H1 (cell line): ENCODE measurements around the gene GNG12. TPM values are rescaled to one million over a fixed set of nuclear protein-coding genes. Genes with fewer than 3 reads are reported as not detected.

Source experiments
- BRCA1 ChIP-seq: IDR thresholded peaks from 2 replicates; pipeline ENCODE4 v1.6.1; 2012; ENCODE audit warnings: low read depth, low read length, improper control_type of control experiment
- RXRA ChIP-seq: IDR thresholded peaks from 2 replicates; pipeline ENCODE4 v1.6.1; 2011; ENCODE audit warnings: low read depth, mild to moderate bottlenecking, low read length, moderate library complexity; ENCODE audit not compliant: insufficient read depth
- TAF7 ChIP-seq: optimal IDR thresholded peaks from 2 replicates; pipeline ENCODE3; 2011; ENCODE audit warnings: low read depth, mild to moderate bottlenecking, inconsistent platforms, low read length, moderate library complexity, borderline replicate concordance
- polyA plus RNA-seq, 7 experiments: library from polyadenylated mRNA; depleted of rRNA in 3 of 7; stranded (reverse) in 5 of 7; unstranded in 2 of 7; fragments of >200 nt in 5 of 7; fragments of 200-250 nt in 2 of 7; gene quantifications; 1 replicate in 5 of 7; 2 replicates in 1 of 7; 4 replicates in 1 of 7; pipeline versions ENCODE4 v1.2.1 to v1.2.3, GENCODE V29; 2011 to 2013; ENCODE audit warnings: missing spikeins in 2 of 7, mixed read lengths in 2 of 7
- total RNA-seq: library from RNA; stranded (reverse); fragmentation: NEBNext Ultra II Directional; extraction: Animal tissue kit (Norgen Biotek cat#: 25700); gene quantifications from 2 replicates; pipeline ENCODE4 v1.2.1, GENCODE V29; 2021

GNG12 gene
- total and polyA plus RNA-seq, 2 of the 8 experiments (the other 6 are each of a cell fraction or from before 2014, with no cell fraction given) = 11.4 to 35.8 TPM

GRCh38 chr1:67764633-67765032, 68.6 kb downstream of the GNG12 start (continued):
- no peak for TF ChIP-seq BRCA1
- no peak for TF ChIP-seq TAF7
- no peak for TF ChIP-seq RXRA
